Rectal smooth muscle tissue (tissue), 1 donor: Measurements from ENCODE around the gene NPAS1.
"Not testable (repeated sequence)": the region's sequence is repeated elsewhere in the genome, so short reads cannot be mapped to it uniquely, and the experiment has no call there.

Experiments
- H3K27ac ChIP-seq: one replicate; pipeline ENCODE4 v1.7.0; 2013; ENCODE audit warnings: low read depth, low read length, inconsistent platforms
- H3K27me3 ChIP-seq: one replicate; pipeline ENCODE4 v1.7.0; 2013; ENCODE audit warnings: low read length; ENCODE audit not compliant: control insufficient read depth, insufficient read depth
- H3K36me3 ChIP-seq: one replicate; pipeline ENCODE4 v1.7.0; 2013; ENCODE audit warnings: low read length; ENCODE audit not compliant: control insufficient read depth, insufficient read depth
- H3K4me1 ChIP-seq: one replicate; pipeline ENCODE4 v1.7.0; 2013; ENCODE audit warnings: low read length; ENCODE audit not compliant: control insufficient read depth, insufficient read depth
- H3K4me3 ChIP-seq: one replicate; pipeline ENCODE4 v1.7.0; 2013; ENCODE audit warnings: low read length
- H3K9ac ChIP-seq: one replicate; pipeline ENCODE4 v1.7.0; 2013; ENCODE audit warnings: low read length

The NPAS1 gene

GRCh38 chr19:46998445-46999125 is 21.1 kb upstream of the NPAS1 start:
- Histone ChIP-seq H3K9ac (no peak overlapping the region), H3K27me3 (no peaks in the 10 kb centered on the region), H3K4me3 (no peak overlapping the region), H3K4me1 (no peaks in the 10 kb centered on the region), H3K36me3 (peaks cover 23% of the 10 kb centered on the region), H3K27ac (no peak overlapping the region)

- no peaks in the 10 kb centered on the region for H3K4me1 ChIP-seq
- no peak overlapping the region for H3K27ac ChIP-seq
- no peak overlapping the region for H3K4me3 ChIP-seq
- H3K9ac ChIP-seq: no peak overlapping the region
- H3K36me3 ChIP-seq: peaks cover 22% of the 10 kb centered on the region
- no peaks in the 10 kb centered on the region for H3K27me3 ChIP-seq
These were observed 20.3 kb upstream of the NPAS1 start for GRCh38 chr19:46999377-46999776.

GRCh38 chr19:46999878-47000277 is 19.8 kb upstream of the NPAS1 start:
- no peak overlapping the region for H3K27ac ChIP-seq
- peaks cover 22% of the 10 kb centered on the region for H3K36me3 ChIP-seq

GRCh38 chr19:47000373-47000772 is 19.3 kb upstream of the NPAS1 start:
- Histone ChIP-seq H3K36me3 (peaks cover 22% of the 10 kb centered on the region), H3K4me3 (no peak overlapping the region), H3K4me1 (no peaks in the 10 kb centered on the region), H3K27ac (no peak overlapping the region), H3K9ac (no peak overlapping the region), H3K27me3 (no peaks in the 10 kb centered on the region)

More at GRCh38 chr19:46999878-47000277, 19.8 kb upstream of the NPAS1 start:
- no peaks in the 10 kb centered on the region for H3K4me1 ChIP-seq
- H3K9ac ChIP-seq: no peak overlapping the region
- H3K4me3 ChIP-seq: no peak overlapping the region
- no peaks in the 10 kb centered on the region for H3K27me3 ChIP-seq

- H3K36me3 ChIP-seq: peaks cover 22% of the 10 kb centered on the region
- no peak overlapping the region for H3K9ac ChIP-seq
- H3K4me3 ChIP-seq: no peak overlapping the region
- H3K27me3 ChIP-seq: no peaks in the 10 kb centered on the region
- no peaks in the 10 kb centered on the region for H3K4me1 ChIP-seq
- H3K27ac ChIP-seq: no peak overlapping the region
These were observed 18.1 kb upstream of the NPAS1 start for GRCh38 chr19:47001584-47001983.

- H3K4me1 ChIP-seq: no peaks in the 10 kb centered on the region
- no peaks in the 10 kb centered on the region for H3K27me3 ChIP-seq
- H3K4me3 ChIP-seq: no peak overlapping the region
- H3K27ac ChIP-seq: no peak overlapping the region
- no peak overlapping the region for H3K9ac ChIP-seq
- H3K36me3 ChIP-seq: peaks cover 22% of the 10 kb centered on the region
These were observed 17.4 kb upstream of the NPAS1 start for GRCh38 chr19:47002106-47002766.

- no peak overlapping the region for H3K4me3 ChIP-seq
- H3K36me3 ChIP-seq: peaks cover 19% of the 10 kb centered on the region
- no peak overlapping the region for H3K27ac ChIP-seq
- no peak overlapping the region for H3K9ac ChIP-seq
- H3K27me3 ChIP-seq: no peaks in the 10 kb centered on the region
- no peaks in the 10 kb centered on the region for H3K4me1 ChIP-seq
These were observed 16.6 kb upstream of the NPAS1 start for GRCh38 chr19:47002853-47003610.

- Histone ChIP-seq H3K4me1 (no peaks in the 10 kb centered on the region), H3K27me3 (no peaks in the 10 kb centered on the region), H3K27ac (no peak overlapping the region), H3K4me3 (no peak overlapping the region), H3K9ac (no peak overlapping the region), H3K36me3 (peaks cover 19% of the 10 kb centered on the region)
These were observed 15.8 kb upstream of the NPAS1 start for GRCh38 chr19:47003611-47004465.

GRCh38 chr19:47005164-47005641 is 14.4 kb upstream of the NPAS1 start:
- Histone ChIP-seq H3K36me3 (peaks cover 10% of the 10 kb centered on the region), H3K27me3 (no peaks in the 10 kb centered on the region), H3K4me3 (no peak overlapping the region), H3K9ac (no peak overlapping the region), H3K4me1 (no peaks in the 10 kb centered on the region), H3K27ac (no peak overlapping the region)

GRCh38 chr19:47005873-47006272 is 13.8 kb upstream of the NPAS1 start:
- Histone ChIP-seq H3K27me3 (no peaks in the 10 kb centered on the region), H3K9ac (no peak overlapping the region), H3K36me3 (peaks cover 4% of the 10 kb centered on the region), H3K4me1 (no peaks in the 10 kb centered on the region), H3K27ac (no peak overlapping the region), H3K4me3 (no peak overlapping the region)

GRCh38 chr19:47006496-47006895 is 13.1 kb upstream of the NPAS1 start:
- H3K36me3 ChIP-seq: no peaks in the 10 kb centered on the region
- no peak overlapping the region for H3K27ac ChIP-seq

GRCh38 chr19:47010549-47010948 is 9.1 kb upstream of the NPAS1 start:
- not testable (repeated sequence) for H3K27ac ChIP-seq, H3K27me3 ChIP-seq

More at GRCh38 chr19:47006496-47006895, 13.1 kb upstream of the NPAS1 start:
- Histone ChIP-seq H3K4me3 (no peak overlapping the region), H3K27me3 (no peaks in the 10 kb centered on the region), H3K9ac (no peak overlapping the region), H3K4me1 (no peaks in the 10 kb centered on the region)

More at GRCh38 chr19:47010549-47010948, 9.1 kb upstream of the NPAS1 start:
- H3K4me3 ChIP-seq, H3K4me1 ChIP-seq, H3K9ac ChIP-seq, H3K36me3 ChIP-seq: not testable (repeated sequence)
